Astrocyte of the hippocampus (primary cell): ENCODE data around the gene PCDHGB6.
"Not testable (repeated sequence)": the region's sequence is repeated elsewhere in the genome, so short reads cannot be mapped to it uniquely, and the experiment has no call there.

Source experiments
- DNase-seq: peaks from one replicate; pipeline ENCODE4 v3.0.0; 2011; ENCODE audit warnings: low read depth, low spot score

Gene PCDHGB6

DNA sequence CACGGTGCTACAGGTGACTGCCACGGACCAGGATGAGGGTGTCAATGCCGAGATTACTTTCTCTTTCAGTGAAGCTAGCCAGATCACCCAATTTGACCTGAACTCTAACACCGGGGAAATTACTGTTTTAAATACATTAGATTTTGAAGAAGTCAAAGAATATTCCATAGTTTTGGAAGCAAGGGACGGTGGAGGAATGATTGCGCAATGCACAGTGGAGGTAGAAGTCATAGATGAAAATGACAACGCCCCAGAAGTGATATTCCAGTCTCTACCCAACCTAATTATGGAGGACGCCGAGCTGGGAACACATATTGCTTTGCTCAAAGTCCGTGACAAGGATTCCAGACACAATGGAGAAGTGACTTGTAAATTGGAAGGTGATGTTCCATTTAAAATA lies 19.2 kb upstream of the PCDHGB6 start:
- DNase-seq, result no peak

DNA sequence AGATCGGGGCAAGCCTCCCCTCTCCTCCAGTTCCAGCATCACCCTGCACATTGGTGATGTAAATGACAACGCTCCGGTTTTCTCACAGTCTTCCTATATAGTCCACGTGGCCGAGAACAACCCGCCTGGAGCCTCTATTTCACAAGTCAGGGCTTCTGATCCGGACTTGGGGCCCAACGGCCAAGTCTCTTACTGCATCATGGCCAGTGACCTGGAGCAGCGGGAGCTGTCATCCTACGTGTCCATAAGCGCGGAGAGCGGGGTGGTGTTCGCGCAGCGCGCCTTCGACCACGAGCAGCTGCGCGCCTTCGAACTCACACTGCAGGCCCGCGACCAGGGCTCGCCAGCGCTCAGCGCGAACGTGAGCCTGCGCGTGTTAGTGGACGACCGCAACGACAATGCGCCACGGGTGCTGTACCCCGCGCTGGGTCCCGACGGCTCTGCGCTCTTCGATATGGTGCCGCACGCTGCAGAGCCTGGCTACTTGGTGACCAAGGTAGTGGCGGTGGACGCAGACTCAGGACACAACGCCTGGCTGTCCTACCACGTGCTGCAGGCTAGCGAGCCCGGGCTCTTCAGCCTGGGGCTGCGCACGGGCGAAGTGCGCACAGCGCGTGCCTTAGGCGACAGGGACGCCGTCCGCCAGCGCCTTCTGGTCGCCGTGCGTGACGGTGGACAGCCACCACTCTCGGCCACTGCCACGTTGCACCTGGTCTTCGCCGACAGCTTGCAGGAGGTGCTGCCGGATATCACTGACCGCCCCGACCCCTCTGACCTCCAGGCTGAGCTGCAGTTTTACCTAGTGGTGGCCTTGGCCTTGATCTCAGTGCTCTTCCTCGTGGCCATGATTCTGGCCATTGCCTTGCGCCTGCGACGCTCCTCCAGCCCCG lies 18.4 kb upstream of the PCDHGB6 start:
- DNase-seq, result no peak

DNA sequence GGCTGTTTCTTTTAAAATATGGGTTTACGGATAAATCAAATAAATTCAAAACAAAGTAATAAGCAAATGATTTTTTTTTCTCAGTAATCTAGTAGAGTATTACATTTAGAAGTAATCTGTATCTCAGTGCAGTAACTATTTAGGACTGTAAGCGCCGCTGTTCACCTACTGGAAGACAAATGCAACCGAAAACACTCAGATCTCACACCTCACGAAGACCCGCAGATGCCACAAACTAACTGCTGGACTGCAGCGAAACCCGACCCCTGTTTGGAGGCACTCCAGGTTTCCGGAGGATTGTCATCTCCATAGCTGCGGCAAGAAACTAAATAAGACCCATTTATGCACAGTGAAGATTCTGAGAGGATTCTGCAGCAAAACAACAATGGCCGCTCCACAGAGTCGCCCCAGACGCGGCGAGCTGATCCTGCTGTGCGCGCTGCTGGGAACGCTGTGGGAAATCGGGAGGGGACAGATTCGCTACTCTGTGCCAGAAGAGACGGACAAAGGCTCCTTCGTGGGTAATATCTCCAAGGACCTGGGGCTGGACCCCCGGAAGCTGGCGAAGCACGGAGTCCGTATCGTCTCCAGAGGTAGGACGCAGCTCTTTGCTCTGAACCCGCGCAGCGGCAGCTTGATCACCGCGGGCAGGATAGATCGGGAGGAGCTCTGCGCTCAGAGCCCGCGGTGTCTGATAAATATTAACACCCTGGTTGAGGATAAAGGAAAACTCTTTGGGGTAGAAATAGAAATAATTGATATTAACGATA lies 15.2 kb upstream of the PCDHGB6 start, which contains the start of gene PCDHGA8:
TSS of gene PCDHGA8 (plus strand) at position 205 of the 770 bp plus-strand sequence. CDS start at position 386, 181 bp downstream.
- DNase-seq, result no peak

DNA sequence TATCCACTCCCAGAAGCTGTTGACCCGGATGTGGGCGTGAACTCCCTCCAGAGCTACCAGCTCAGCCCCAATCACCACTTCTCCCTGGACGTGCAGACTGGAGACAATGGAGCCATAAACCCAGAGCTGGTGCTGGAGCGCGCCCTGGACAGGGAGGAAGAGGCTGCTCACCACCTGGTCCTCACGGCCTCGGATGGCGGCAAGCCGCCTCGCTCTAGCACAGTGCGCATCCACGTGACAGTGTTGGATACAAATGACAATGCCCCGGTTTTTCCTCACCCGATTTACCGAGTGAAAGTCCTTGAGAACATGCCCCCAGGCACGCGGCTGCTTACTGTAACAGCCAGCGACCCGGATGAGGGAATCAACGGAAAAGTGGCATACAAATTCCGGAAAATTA lies 14.6 kb upstream of the PCDHGB6 start:
- no peak for DNase-seq

DNA sequence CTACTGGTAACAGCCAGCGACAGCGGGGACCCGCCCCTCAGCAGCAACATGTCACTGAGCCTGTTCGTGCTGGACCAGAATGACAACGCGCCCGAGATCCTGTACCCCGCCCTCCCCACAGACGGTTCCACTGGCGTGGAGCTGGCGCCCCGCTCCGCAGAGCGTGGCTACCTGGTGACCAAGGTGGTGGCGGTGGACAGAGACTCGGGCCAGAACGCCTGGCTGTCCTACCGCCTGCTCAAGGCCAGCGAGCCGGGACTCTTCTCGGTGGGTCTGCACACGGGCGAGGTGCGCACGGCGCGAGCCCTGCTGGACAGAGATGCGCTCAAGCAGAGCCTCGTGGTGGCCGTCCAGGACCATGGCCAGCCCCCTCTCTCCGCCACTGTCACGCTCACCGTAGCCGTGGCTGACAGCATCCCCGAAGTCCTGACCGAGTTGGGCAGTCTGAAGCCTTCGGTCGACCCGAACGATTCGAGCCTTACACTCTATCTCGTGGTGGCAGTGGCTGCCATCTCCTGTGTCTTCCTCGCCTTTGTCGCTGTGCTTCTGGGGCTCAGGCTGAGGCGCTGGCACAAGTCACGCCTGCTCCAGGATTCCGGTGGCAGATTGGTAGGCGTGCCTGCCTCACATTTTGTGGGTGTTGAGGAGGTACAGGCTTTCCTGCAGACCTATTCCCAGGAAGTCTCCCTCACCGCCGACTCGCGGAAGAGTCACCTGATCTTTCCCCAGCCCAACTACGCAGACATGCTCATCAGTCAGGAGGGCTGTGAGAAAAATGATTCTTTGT lies 13.2 kb upstream of the PCDHGB6 start:
- not testable (repeated sequence) for DNase-seq

DNA sequence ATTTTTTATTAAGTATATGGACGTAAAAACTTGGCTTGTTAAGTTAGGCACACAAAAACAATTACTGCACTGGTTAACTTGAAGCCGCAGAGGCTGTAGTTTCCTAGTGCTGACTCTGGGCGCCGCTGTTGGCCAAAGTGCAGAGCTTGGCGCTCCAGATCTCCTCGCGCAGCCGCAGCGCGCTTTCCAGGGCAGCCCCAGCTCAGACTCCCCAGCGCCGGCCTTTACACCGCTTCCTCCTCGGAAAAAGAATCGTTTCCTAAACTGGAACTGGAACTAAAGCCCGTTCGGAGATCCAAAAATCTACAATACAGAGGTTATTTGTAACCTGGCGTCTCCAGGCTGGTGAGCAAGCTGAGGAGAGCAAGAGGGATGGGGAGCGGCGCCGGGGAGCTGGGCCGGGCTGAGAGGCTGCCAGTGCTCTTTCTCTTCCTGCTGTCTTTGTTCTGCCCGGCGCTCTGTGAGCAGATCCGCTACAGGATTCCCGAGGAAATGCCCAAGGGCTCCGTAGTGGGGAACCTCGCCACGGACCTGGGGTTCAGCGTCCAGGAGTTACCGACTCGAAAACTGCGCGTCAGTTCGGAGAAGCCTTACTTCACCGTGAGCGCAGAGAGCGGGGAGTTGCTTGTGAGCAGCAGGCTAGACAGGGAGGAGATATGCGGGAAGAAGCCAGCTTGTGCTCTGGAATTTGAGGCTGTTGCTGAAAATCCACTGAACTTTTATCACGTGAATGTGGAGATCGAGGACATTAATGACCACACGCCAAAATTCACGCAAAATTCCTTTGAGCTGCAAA lies 9.9 kb upstream of the PCDHGB6 start, which contains the start of gene PCDHGB5:
TSS of gene PCDHGB5 (plus strand) at position 192 of the 796 bp plus-strand sequence. CDS start at position 373, 181 bp downstream.
- DNase-seq, result peak; percentile 66

DNA sequence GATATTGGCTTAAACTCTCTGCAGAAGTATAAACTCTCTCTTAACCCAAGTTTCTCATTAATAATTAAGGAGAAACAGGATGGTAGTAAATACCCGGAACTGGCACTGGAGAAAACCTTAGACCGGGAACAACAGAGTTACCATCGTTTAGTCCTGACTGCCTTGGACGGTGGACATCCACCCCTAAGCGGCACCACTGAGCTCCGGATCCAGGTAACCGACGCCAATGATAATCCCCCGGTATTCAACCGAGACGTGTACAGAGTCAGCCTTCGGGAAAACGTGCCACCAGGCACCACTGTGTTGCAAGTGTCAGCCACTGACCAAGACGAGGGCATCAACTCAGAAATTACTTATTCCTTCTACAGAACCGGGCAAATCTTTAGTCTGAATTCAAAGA lies 9.2 kb upstream of the PCDHGB6 start:
- no peak for DNase-seq

DNA sequence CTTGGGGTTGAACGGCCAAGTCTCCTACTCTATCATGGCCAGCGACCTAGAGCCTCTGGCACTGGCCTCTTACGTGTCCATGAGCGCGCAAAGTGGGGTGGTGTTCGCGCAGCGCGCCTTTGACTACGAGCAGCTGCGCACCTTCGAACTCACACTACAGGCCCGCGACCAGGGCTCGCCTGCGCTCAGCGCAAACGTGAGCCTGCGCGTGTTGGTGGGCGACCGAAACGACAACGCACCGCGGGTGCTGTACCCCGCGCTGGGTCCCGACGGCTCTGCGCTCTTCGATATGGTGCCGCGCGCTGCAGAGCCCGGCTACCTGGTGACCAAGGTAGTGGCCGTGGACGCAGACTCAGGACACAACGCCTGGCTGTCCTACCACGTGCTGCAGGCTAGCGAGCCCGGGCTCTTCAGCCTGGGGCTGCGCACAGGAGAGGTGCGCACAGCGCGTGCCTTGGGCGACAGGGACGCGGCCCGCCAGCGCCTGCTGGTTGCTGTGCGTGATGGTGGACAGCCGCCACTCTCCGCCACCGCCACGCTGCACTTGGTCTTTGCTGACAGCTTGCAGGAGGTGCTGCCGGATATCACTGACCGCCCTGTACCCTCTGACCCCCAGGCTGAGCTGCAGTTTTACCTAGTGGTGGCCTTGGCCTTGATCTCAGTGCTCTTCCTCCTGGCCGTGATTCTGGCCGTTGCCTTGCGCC lies 8.1 kb upstream of the PCDHGB6 start:
- no peak for DNase-seq

DNA sequence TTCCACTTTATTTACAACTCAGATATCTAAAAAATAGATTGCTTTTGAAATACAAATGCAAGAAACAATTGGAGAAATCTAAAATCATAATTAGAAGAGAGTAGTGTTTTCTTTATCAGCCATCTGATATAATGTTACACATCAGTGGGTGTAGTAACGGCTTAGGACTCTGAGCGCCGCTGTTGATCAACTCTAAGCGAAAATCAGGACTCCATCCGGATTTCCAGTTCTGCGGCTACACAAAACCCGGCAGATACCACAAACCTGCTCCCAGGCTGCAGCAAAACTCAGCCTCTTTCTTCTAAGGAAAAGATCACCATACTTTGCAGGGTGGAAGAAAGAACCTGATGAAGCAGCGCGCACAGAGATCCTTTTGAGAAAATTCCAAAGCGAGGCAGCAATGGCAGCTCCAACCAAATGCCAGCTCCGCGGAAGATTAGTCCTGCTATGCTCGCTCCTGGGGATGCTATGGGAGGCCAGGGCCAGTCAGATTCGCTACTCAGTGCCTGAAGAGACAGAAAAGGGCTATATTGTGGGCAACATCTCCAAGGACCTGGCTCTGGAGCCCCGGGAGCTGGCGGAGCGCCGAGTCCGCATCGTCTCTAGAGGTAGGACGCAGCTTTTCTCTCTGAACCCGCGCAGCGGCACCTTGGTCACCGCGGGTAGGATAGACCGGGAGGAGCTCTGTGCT lies 5.1 kb upstream of the PCDHGB6 start, which contains the start of gene PCDHGA9:
TSS of gene PCDHGA9 (plus strand) at position 226 of the 691 bp plus-strand sequence. CDS start at position 401, 175 bp downstream.
- peak; percentile 18 for DNase-seq

DNA sequence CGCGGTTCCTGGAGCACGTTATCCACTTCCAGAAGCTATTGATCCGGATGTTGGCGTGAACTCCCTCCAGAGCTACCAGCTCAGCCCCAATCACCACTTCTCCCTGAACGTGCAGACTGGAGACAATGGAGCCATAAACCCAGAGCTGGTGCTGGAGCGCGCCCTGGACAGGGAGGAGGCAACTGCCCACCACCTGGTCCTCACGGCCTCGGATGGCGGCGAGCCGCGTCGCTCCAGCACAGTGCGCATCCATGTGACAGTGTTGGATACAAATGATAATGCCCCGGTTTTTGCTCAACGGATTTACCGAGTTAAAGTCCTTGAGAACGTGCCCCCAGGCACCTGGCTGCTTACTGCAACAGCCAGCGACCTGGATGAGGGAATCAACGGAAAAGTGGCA lies 4.4 kb upstream of the PCDHGB6 start:
- DNase-seq, result no peak

DNA sequence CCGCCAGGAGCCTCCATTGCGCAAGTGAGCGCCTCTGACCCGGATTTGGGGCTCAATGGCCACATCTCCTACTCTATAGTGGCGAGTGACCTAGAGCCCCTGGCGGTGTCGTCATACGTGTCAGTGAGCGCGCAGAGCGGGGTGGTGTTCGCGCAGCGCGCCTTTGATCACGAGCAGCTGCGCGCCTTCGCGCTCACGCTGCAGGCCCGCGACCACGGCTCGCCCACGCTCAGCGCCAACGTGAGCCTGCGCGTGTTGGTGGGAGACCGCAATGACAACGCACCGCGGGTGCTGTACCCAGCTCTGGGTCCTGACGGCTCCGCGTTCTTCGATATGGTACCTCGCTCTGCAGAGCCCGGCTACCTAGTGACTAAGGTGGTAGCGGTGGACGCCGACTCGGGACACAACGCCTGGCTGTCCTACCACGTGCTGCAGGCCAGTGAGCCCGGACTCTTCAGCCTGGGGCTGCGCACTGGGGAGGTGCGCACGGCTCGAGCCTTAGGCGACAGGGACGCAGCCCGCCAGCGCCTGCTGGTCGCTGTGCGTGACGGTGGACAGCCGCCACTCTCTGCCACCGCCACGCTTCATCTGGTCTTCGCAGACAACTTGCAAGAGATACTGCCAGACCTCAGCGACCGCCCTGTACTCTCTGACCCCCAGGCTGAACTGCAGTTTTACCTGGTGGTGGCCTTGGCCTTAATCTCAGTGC lies 1.9 kb downstream of the PCDHGB6 start:
- no peak for DNase-seq

DNA sequence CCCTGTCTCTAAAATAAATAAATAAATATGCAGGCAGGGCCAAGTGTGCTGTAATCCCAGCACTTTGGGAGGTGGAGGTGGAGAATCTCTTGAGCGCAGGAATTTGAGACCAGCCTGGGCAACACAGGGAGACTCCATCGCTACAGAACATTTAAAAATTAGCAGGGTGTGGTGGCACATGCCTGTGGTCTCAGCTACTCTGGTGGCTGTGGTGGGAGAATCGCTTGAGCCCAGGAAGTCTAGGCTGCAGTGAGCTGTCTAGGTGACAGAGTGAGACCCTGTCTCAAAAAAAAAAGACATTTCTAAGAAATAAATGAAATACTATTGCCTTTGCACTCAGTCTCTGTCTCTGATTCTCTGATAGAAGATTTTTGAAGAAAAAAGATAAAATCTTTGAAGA lies 3.8 kb downstream of the PCDHGB6 start:
- no peak for DNase-seq

DNA sequence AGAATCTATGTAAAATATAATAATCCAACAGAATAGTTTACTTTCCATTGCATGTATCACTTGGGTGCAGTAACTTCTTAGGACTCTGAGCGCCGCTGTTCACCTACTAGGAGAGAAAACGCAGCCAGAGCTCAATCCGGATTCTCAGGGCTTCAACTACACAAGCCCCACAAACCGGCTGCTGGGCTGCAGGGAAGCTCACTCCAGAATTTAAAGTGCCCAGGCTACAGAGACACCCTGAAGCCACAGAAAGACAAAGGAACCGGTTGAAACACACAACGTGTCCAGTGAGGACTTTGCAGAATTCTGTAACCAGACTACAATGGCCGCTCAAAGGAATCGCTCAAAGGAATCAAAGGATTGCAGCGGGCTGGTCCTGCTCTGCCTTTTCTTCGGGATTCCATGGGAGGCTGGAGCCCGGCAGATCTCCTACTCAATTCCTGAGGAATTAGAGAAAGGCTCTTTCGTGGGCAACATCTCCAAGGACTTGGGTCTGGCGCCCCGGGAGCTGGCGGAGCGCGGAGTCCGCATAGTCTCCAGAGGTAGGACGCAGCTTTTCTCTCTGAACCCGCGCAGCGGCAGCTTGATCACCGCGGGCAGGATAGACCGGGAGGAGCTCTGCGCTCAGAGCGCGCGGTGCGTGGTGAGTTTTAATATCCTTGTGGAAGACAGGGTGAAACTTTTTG lies 5.2 kb downstream of the PCDHGB6 start, which contains the start of gene PCDHGA10:
TSS of gene PCDHGA10 (plus strand) at position 134 of the 686 bp plus-strand sequence. CDS start at position 323, 189 bp downstream.
- DNase-seq, result peak; percentile 70

DNA sequence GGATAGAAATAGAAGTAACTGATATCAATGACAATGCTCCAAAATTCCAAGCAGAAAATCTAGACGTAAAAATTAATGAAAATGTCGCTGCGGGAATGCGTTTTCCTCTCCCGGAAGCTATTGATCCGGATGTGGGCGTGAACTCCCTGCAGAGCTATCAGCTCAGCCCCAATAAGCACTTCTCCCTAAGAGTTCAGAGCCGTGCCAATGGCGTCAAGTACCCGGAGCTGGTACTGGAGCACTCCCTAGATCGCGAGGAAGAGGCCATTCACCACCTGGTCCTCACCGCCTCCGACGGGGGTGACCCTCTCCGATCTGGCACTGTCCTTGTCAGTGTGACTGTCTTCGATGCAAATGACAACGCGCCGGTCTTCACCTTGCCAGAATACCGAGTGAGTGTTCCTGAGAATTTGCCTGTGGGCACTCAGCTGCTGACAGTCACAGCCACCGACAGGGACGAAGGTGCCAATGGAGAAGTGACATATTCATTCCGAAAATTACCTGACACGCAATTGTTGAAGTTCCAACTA lies 5.8 kb downstream of the PCDHGB6 start:
- no peak for DNase-seq

DNA sequence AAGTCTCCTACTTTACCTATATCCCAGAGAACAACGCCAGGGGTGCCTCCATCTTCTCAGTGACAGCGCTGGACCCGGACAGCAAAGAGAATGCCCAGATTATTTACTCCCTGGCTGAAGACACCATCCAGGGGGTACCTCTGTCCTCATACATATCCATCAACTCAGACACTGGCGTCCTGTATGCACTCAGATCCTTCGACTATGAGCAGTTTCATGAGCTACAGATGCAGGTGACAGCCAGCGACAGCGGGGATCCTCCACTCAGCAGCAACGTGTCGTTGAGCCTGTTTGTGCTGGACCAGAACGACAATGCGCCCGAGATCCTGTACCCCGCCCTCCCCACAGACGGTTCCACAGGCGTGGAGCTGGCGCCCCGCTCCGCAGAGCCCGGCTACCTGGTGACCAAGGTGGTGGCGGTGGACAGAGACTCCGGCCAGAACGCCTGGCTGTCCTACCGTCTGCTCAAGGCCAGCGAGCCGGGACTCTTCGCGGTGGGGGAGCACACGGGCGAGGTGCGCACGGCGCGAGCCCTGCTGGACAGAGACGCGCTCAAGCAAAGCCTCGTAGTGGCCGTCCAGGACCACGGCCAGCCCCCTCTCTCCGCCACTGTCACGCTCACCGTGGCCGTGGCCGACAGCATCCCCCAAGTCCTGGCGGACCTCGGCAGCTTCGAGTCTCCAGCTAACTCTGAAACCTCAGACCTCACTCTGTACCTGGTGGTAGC lies 6.9 kb downstream of the PCDHGB6 start:
- DNase-seq, result not testable (repeated sequence)

DNA sequence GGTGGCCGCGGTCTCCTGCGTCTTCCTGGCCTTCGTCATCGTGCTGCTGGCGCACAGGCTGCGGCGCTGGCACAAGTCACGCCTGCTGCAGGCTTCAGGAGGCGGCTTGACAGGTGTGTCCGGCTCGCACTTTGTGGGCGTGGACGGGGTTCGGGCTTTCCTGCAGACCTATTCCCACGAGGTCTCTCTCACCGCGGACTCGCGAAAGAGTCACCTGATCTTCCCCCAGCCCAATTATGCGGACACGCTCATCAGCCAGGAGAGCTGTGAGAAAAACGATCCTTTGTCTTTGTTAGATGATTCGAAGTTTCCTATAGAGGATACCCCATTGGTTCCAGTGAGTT lies 7.4 kb downstream of the PCDHGB6 start:
- DNase-seq, result not testable (repeated sequence)

DNA sequence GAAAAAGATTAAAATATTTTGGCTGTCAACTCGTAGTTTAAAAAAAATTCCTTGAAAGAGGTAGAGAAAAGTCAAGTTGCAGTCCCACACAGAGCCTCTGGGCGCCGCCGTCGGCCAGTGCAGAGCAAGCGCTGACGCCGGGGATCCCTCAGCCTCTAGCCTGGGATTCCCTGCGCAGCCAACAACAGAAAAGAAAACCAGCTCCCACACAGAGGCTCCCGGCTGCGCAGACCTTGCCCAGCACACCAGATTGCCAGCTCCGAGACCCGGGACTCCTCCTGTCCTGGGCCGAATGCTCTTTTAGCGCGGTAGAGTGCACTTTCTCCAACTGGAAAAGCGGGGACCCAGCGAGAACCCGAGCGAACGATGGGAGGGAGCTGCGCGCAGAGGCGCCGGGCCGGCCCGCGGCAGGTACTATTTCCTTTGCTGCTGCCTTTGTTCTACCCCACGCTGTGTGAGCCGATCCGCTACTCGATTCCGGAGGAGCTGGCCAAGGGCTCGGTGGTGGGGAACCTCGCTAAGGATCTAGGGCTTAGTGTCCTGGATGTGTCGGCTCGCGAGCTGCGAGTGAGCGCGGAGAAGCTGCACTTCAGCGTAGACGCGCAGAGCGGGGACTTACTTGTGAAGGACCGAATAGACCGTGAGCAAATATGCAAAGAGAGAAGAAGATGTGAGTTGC lies 9.8 kb downstream of the PCDHGB6 start, which contains the start of gene PCDHGB7:
TSS of gene PCDHGB7 (plus strand) at position 184 of the 679 bp plus-strand sequence. CDS start at position 367, 183 bp downstream.
- peak; percentile 91 for DNase-seq
